HG02798 (cell line): ENCODE data around the gene RANGRF.

Source experiments
- ATAC-seq: cut with Tn5 transposase; IDR thresholded peaks from one replicate; pipeline ENCODE4 v1.9.1; 2021; ENCODE audit warnings: mild to moderate bottlenecking; ENCODE audit not compliant: unreplicated experiment, poor library complexity

The RANGRF gene

GRCh38 chr17:8273884-8274444, 14.5 kb upstream of the RANGRF start:
- no peak for ATAC-seq

- ATAC-seq: no peak
Observed at GRCh38 chr17:8274816-8275215, 13.7 kb upstream of the RANGRF start.

GRCh38 chr17:8275421-8276290, 12.8 kb upstream of the RANGRF start:
- no peak for ATAC-seq

GRCh38 chr17:8277317-8277716, 11.2 kb upstream of the RANGRF start:
- ATAC-seq: no peak

- ATAC-seq: no peak
Observed at GRCh38 chr17:8282345-8282744, 6.1 kb upstream of the RANGRF start.

- ATAC-seq: no peak
Observed at GRCh38 chr17:8283356-8283755, 5.1 kb upstream of the RANGRF start.

- ATAC-seq: no peak
Observed at GRCh38 chr17:8284126-8284525, 4.3 kb upstream of the RANGRF start.

- no peak for ATAC-seq
Observed at GRCh38 chr17:8285270-8286181, 2.9 kb upstream of the RANGRF start.

GRCh38 chr17:8287651-8288335, 677 bp upstream of the RANGRF start:
- no peak for ATAC-seq

GRCh38 chr17:8289103-8289397, 580 bp downstream of the RANGRF start:
- no peak for ATAC-seq

- no peak for ATAC-seq
Observed at GRCh38 chr17:8290043-8290442, 1.6 kb downstream of the RANGRF start.

- no peak for ATAC-seq
Observed at GRCh38 chr17:8292639-8293395, 4.3 kb downstream of the RANGRF start.

- ATAC-seq: no peak
Observed at GRCh38 chr17:8294361-8294760, 5.9 kb downstream of the RANGRF start.

- ATAC-seq: no peak
Observed at GRCh38 chr17:8294814-8295316, 6.4 kb downstream of the RANGRF start.

GRCh38 chr17:8300226-8300625, 11.8 kb downstream of the RANGRF start:
- ATAC-seq: no peak

- ATAC-seq: peak; percentile 66
Observed at GRCh38 chr17:8300627-8301242, 12.3 kb downstream of the RANGRF start.

GRCh38 chr17:8310601-8311123, 22.2 kb downstream of the RANGRF start:
- no peak for ATAC-seq

GRCh38 chr17:8311131-8311790, 22.8 kb downstream of the RANGRF start:
- ATAC-seq: no peak
